Measurements from ENCODE around the gene FLYWCH1.

FLYWCH1 gene

GRCh38 chr16:2959206-2959605, 47.5 kb downstream of the FLYWCH1 start:
- H3K9me3 Mint-ChIP-seq = no peaks in the 10 kb centered on the region
- no peak for TF ChIP-seq CTCF (IDR thresholded peaks at IDR 0.05; ENCODE audit: unreplicated experiment in 3 of 3)
- H3K27me3 Mint-ChIP-seq (ENCODE audit: low read depth) = peaks cover 24% of the 10 kb centered on the region
- no peak overlapping the region for H3K4me3 Mint-ChIP-seq
- H3K36me3 Mint-ChIP-seq (ENCODE audit: low read depth) = no peaks in the 10 kb centered on the region
- no peak overlapping the region for H3K27ac Mint-ChIP-seq
- peaks cover 3% of the 10 kb centered on the region for H3K4me1 Mint-ChIP-seq

- Mint-ChIP-seq H3K4me1 (no peaks in the 10 kb centered on the region), H3K9me3 (no peaks in the 10 kb centered on the region), H3K27ac (no peak overlapping the region), H3K4me3 (peak overlapping the region in 2 of 3 experiments; percentile 40 to 43), H3K36me3 (ENCODE audit: low read depth) (no peaks in the 10 kb centered on the region), H3K27me3 (ENCODE audit: low read depth) (peaks cover 33% of the 10 kb centered on the region)
- no peak for TF ChIP-seq CTCF (IDR thresholded peaks at IDR 0.05; ENCODE audit: unreplicated experiment in 3 of 3)
These were observed 48.7 kb downstream of the FLYWCH1 start for GRCh38 chr16:2960183-2961010.

- Mint-ChIP-seq H3K27me3 (ENCODE audit: low read depth) (peaks cover 38% of the 10 kb centered on the region), H3K4me3 (peak overlapping the region; percentile 57 to 79 (median 70)), H3K4me1 (no peaks in the 10 kb centered on the region), H3K27ac (peak overlapping the region in 1 of 3 experiments; percentile 66), H3K9me3 (no peaks in the 10 kb centered on the region), H3K36me3 (ENCODE audit: low read depth) (no peaks in the 10 kb centered on the region)
- TF ChIP-seq CTCF (IDR thresholded peaks at IDR 0.05; ENCODE audit: unreplicated experiment in 3 of 3) = no peak
These were observed 50.8 kb downstream of the FLYWCH1 start for GRCh38 chr16:2962334-2963073.

GRCh38 chr16:2963074-2963722, 51.5 kb downstream of the FLYWCH1 start:
- TF ChIP-seq CTCF (IDR thresholded peaks at IDR 0.05; ENCODE audit: unreplicated experiment in 3 of 3) = no peak
- H3K27me3 Mint-ChIP-seq (ENCODE audit: low read depth) = peaks cover 40% of the 10 kb centered on the region
- no peaks in the 10 kb centered on the region for H3K9me3 Mint-ChIP-seq
- H3K27ac Mint-ChIP-seq = peak overlapping the region; percentile 50 to 84 (median 65)
- H3K36me3 Mint-ChIP-seq (ENCODE audit: low read depth) = no peaks in the 10 kb centered on the region
- peaks cover 2% of the 10 kb centered on the region for H3K4me1 Mint-ChIP-seq
- peak overlapping the region; percentile 91 to 96 (median 95) for H3K4me3 Mint-ChIP-seq

GRCh38 chr16:2963723-2964474, 52.2 kb downstream of the FLYWCH1 start, which contains the start of gene KREMEN2:
Gene KREMEN2 (plus strand): TSS chr16:2964275. CDS start chr16:2964521, 246 bp downstream.
- no peaks in the 10 kb centered on the region for H3K9me3 Mint-ChIP-seq
- no peaks in the 10 kb centered on the region for H3K36me3 Mint-ChIP-seq (ENCODE audit: low read depth)
- H3K27me3 Mint-ChIP-seq (ENCODE audit: low read depth) = peaks cover 44% of the 10 kb centered on the region
- H3K4me3 Mint-ChIP-seq = peak within 1 kb of the TSS; percentile 91 to 96 (median 95)
- peak within 1 kb of the TSS; percentile 50 to 84 (median 79) for H3K27ac Mint-ChIP-seq
- H3K4me1 Mint-ChIP-seq = peaks cover 8% of the 10 kb centered on the region
- peak in 1 of 3 experiments; percentile 30 for TF ChIP-seq CTCF (IDR thresholded peaks at IDR 0.05; ENCODE audit: unreplicated experiment in 3 of 3)

Measured in nephron (organoid).